Measurements from ENCODE around the gene TMBIM1.
"Not testable (repeated sequence)": the region's sequence is repeated elsewhere in the genome, so short reads cannot be mapped to it uniquely, and the experiment has no call there.

Gene TMBIM1

DNA sequence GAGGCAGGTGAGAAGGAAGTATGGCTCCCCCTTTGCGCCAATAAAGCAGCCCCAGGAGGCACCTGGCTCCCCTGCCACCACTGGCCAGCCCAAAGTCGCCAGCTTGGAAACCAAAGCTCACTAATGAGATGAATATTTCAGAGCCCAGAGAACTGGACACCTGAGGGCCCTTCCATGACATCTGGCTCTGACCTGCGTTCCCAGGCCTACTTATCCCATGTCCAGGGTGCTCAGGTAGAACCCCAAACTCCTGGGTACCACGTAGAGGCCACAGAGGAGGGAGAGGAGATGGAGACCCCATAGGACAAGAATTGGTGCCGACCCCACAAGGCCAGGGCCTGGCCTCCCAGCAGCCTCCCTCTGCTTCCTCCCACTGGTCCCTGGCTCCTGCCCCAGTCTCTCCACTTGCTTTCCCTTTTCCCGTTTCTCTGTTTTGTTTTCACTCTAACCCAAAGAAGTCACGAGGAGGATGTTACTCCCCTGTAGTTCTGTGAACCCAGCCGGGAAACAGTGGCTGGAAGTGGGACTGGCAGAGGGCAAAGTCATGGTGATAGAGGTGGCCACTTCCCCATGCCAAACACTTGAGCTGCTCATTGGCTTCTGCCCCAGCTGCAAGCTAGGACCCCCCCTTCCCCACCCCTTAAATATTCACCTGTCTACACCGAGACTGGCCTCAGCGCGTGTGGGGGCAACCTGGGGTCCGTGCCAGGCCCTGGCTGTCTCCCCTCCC lies 820 bp downstream of the TMBIM1 start:
- DNase-seq (ENCODE audit: low read depth, low spot score), result no peak

DNA sequence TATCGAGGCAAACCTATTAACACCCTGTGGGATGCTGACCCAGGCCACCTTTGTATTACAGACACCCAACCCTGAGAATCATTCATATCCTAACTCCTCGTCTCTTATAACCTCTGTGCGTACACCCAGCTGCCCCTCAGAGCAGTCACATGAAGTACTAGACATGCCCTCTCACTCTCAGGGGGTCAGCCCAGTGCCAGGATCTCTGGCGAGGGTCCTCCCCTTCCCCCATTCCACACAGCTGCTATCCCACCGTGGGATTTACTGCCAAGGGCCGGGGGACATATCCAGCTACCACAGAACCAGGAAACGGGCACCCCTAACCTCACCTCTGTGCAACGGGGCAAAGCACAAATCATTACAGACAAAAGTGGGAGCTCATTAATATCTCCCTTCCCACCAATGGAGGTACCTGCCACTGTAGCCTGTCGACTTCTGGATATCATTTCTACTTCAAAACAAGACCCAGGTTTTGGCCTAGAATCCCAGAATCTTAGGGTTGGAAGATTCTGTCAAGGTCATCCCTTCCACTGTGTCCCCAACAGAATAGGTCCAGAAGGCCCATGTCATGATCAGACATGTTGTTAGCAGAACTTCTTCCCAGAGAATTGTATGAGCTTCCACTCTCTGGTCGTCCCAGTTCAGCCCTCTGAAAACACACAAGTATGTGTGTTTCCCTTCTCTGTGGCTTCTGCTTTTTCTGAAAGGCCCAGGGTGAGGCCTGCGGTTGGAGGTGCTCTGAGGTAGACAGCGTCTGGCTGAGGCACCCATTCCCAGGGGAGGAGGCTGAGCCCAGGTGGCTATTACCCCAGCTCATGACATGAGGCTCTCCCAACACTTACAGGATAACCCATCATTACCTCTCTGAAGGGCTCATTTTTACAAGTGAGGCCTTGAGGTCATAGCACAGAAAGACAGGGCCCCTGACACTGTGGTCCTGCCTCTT lies 1.7 kb downstream of the TMBIM1 start:
- no peak for DNase-seq (ENCODE audit: low read depth, low spot score)

DNA sequence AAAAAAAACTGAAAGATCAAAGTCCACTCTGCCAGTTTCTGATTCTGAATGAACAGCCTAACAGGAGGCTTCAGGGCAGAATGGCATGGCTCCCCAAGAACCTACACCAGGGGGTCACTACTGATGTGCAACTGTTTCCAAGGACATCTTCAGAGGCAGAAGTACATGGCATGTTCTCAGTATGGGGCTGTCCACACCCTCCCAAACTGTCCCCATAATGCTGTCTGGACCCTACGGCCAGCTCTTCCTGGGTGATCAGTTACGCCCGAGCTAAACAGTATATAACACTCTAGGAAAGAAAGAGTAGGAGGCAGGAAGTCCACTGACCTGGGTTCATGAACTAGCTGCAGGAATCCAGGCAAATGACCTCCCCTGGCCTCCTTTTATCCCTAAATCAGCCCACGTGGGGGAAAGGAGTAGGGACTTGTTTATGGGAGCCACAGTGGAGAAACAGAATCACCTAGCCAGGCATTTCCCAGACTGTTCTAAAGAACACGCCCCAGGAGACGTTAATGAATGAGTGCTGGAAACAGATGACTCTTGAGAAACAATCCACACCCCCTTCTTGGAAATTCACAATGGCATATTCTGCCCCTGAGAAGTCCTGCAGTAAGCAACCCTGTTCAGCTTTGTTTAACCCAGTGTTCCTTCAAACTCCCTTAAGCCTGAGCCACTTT lies 2.5 kb downstream of the TMBIM1 start:
- DNase-seq (ENCODE audit: low read depth, low spot score), result no peak

DNA sequence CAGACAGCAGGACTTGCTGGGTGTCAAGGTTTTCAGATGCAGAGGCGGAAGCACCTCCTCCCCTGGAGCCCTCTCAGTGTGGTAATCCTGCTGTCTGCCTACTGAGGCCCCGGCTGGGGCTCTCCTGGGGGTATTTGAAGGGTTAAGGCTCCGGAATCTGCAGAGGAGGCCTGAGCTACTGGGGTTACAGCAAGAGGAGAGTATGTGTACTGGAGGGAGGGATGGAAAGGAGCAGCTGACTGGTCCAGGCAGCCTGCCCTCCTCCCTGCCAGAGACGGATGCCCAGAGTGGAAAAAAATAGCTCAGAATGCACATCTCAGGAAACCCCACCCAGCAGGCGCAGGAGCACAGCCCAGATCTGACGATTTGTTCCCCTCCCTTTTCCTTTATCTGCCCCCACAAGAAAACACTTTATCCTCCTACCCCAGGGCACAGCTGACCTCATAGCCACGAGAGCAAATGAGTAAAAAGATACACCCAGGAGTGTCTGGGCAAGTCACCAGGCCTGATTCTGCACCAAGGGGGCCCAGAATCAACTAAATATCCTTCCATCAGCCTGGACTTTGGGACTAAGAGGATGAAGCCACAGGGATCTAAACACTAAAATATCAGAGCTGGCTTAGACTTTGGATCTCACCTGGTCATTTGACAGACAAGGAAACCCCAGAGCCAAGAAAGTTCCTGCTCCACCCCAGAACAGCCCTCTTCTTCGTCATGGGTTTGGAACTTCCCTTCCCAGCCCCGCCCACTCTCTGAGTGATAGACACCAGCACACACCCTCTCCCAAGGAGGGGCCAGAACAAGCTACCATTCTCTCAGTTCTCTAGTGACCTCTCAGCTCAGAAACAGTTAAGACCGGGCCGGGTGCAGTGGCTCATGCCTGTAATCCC lies 5.5 kb downstream of the TMBIM1 start:
- peak; percentile 51 for DNase-seq (ENCODE audit: low read depth, low spot score)

DNA sequence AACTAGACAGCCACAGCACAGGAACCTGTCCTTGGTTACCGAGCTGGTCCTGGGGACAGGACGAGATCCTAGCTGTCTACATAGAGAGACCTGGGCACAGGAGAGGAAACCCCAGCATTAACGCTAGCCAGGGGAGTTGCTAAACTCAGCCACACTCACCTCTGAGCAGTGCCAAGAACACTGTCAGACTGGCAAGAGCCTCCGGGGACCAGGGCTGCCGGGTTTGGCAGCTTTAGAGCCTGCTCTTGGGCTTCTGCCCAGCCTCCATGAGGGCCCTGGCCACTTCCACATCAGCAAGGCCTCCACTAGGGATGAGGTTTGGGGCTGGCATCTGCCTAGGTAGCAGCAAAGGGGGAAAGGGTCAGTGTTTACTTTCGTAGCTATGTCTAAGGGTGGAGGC lies 6.7 kb downstream of the TMBIM1 start:
- no peak for DNase-seq (ENCODE audit: low read depth, low spot score)

DNA sequence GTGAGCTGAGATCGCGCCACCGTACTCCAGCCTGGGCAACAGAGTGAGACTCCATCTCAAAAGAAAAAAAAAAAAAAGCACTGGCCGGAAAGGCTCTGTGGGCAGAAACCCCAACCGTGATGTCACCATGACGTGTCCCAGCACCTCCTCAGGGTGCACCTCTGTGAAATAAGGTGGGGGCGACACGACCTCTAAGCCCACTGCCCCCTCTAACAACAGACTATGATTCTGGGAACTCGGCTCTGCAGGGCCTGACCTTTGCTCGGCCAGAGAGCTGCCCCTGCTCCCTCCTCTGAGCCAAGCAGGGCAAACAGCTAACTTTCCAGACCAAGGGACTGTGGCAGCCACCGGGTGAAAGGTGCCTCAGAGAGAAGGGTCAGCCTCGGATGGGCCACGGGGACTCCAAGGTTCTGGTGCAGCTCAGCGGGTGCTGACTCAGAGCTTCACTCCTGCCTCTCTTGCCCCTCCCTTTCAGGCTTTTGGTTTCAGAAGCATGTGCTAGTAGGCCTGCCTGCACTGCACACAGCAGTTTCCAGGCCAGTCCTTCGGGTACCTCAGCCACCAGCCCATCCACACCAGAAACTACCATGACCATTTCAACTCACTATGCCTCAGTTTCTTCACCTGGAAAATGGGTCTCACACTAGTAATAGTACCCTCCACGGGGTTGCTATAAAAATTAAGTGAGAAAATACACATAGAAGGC lies 8.0 kb downstream of the TMBIM1 start:
- no peak for DNase-seq (ENCODE audit: low read depth, low spot score)

DNA sequence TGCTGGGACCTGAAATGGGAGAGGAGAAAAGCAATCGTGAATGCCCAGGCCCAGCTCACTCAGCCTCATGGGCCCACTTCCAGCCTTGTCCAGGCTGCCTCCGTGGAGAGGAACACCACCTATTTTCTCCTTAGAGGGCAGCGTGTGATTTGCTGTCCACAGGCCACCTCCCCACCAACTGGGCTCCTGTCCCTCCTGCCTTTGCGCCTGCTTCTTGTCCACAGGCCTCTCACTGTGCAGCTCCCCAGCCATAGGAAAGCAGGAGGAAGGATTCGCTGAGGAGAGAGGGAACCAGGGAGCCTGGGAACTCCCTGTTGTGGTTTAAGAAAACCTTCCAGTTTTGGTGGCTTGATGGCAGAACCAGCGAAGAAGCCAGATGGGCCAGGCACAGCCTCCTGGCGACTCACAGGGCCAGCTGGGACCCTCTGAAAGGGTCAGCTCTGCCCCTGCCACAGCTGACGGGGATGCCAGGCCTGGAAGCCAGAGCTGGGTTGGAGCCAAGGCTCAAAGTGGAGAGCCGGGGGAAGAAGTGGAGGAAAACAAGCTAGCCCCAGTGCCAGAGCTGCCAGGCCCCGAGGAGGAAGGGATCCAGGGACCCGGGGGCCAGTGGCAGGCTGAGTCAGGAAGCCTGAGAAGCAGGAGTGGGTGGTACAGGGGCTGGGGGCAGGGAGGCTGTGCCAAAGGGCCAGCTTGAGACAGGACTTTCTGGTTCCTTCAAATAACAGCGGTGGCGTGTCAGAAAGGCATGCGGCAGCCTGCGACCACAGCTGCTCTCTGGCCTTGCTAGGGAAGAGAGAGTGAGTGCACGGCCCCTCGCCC lies 9.9 kb downstream of the TMBIM1 start:
- DNase-seq (ENCODE audit: low read depth, low spot score), result no peak

DNA sequence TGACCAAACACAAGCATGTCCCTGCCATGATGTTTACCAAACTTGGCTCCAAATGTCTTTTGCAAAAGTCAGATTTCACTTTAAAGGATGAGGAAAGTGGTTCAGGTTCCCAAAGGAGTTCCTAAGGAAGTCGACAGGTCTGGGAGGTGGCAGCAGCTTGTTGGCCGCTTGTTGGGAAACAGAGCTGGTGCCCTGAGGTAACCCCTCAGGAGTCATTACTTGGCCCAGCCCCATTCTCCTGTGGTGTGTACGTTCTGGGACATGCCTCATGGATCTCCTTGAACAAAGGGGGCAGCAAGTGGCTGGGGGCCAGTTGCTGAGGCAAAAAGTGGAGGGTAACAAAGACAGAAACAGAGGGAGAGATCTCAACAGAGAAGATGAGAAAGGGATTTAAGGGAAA lies 10.9 kb downstream of the TMBIM1 start:
- no peak for DNase-seq (ENCODE audit: low read depth, low spot score)

DNA sequence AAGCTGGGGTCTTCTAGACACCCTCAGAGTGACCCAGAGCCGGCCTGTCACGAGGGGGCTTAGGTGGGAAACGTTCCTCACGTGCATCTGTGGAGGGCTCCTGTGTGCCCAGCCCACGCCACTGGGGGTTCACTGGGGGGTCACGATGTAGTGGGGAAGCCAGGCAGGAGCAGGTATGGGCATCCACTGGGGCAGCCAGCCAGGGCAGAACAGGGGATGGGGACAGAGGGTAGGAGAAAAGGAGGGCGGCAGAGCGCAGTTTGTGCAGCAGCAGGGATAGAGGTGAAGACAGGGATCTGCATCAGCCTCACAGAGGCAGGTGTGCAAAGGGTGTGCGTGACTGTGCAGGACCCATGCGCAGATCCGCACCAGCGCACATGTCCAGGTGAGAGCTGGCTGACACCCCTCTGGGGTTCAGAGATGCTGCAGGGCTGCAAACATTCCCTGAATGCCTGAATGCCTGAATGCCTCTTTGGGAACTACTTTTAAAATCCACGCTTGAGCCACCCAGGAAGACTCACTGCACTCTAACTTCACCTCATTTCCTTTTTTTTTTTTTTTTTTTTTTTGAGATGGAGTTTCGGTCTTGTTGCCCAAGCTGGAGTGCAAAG lies 11.9 kb downstream of the TMBIM1 start:
- DNase-seq (ENCODE audit: low read depth, low spot score), result no peak

DNA sequence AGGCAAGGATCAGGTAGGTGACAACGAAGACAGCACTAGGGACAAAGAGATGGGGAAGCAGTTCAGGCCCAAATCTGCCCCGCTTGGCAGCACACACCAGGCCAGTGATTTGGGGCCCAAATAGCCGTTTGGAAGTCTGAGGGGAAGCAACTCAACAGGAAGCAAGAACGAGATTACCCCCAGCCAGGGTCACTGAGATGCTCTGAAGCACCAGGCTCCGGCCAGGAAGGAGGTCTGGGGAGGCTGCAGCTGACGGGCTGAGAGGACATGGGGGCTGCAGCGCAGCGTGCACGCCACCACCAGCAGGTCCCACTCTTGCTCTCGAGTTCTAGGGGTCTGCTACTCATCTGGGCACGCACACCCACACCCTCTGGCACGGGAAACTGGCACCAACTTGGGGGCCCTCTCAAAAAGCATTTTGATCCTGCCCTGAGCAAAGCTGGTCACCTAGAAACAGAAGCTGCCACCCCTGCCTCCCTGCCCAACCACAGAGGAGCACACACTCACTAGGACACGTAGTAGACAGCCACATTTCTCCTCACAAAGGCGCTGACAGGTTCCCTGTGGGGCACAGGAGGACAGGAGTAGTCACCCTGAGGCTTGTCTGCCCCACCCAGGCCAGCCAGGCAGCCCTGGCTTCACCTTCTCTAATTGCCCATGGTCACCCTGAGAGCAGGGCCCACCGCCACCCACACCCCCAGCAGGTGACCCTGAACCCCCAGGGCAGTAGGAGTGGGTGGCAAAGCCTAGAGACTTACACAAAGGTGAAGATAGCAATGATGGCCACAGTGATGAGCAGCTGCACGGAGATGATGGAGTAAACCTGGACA lies 13.6 kb downstream of the TMBIM1 start:
- DNase-seq (ENCODE audit: low read depth, low spot score), result no peak

DNA sequence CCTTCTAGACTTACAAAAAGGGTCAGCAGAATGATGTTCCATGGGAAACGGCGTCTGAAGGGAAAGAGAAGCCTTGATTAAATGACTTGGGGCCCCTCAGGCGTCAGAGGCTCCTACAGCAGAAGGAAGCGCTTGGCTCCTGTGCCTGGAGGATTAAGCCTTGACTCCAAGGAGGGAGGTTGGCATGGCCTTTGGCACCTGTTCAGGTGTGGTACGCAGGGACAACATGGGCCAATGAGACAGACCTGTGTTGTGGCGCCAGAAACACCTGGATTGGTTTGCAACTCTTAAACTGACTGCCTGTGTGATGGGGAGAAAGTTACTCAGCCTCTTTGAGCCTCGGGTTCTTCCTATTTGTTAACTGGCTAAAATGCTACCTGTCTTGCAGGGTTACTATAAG lies 14.4 kb downstream of the TMBIM1 start:
- no peak for DNase-seq (ENCODE audit: low read depth, low spot score)

DNA sequence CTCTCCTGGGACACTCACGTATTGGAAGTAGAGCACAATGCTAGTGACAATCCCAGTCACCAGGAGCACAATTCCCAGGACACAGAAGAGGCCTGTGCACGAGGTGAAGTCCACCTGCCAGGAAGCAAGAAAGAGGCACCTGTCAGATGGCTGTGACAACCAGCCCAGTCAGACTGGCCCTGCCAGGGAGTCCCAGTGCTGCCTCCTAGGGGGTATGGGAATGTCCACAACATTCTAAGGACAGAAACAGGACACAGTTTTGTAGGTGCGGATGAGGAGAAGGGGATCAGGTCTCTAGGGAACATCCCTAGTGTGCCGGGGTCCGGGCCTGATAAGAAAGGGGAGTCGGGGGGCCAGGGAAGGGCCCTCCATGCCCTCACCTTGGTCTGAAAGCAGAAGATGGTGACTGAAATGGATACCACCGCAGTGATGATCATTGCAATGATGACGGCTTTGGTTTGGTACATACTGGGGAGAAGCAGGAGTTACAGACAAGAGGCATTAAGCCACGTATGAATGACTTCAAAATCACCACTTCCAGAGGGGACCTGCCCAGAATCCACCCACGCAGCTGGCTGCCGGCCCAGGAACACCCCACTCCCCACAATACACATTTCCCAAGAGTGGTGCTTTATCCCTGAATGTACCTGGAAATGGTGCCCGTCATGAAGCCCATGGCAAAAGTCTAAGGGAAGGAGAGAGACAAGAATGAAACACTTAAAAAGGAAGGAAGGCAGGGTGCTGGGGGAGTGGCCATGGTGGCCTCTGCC lies 15.1 kb downstream of the TMBIM1 start:
- no peak for DNase-seq (ENCODE audit: low read depth, low spot score)

DNA sequence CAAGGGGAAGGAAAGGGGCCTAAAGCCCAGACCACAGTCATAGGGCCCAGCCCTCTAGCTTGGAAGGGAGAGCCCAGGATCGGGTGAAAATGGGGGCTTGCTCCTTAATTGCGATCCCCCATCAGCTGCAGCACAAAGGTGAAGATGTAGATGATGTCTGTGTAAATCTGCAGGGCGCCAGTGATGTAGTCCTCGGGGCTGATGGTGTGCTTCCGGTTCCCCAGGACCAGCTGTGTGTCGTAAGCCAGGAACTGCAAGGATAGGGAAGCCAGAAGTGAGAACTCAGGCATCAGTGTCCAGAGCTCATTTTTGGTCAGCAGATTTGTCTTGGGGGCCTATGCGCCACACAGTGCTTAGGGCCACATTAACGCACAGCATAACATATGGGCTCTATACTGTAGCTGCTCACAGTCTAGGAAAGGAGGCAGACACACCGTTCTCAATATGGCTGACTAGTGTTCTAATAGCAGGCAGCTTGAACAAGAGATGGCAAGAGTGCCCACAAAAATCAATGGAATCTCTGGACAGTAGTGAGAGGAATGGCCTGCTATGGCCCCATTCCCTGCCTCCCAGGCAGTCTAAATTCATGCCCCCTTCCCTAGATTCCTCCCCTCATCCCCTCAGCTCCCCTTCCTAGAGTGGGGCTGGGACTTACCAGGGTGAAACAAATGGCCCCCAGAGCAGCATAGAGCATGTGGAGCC lies 16.8 kb downstream of the TMBIM1 start:
- DNase-seq (ENCODE audit: low read depth, low spot score), result no peak

DNA sequence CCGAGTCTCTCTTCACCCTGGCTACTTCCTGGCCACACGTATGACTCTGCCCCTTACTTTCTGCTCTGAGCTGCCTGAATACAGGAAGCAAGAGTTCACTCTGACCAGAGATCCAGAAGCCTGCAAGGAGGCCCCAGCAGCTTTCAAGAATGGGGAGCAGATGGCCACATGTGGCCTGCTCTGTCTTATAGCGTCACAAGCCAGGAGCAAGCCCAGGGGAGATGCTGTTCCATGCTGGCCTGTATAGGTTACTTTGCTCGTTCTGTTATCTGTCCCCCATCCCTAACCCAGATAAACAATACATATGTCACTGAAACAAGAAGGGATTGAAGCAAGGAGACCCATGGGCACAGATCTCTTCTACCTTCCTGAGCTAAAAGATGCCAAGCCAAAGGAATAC lies 17.7 kb downstream of the TMBIM1 start:
- no peak for DNase-seq (ENCODE audit: low read depth, low spot score)

DNA sequence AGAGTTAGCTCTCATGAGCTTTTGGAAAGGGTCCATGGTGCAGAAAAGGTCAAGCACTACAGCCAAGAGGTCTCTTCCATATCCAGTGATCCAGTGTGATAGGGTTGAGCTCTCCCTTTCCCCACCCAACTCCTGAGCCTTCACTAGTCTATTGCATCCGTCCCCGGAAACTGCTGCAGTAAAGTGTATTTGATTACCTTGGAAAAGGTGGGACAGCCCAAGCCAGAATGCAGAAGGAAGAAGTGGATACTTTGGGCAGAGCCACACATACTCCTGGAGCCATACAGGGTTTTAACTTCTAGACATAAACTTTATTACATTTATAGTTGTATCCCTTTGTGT lies 18.4 kb downstream of the TMBIM1 start:
- DNase-seq (ENCODE audit: low read depth, low spot score), result no peak

DNA sequence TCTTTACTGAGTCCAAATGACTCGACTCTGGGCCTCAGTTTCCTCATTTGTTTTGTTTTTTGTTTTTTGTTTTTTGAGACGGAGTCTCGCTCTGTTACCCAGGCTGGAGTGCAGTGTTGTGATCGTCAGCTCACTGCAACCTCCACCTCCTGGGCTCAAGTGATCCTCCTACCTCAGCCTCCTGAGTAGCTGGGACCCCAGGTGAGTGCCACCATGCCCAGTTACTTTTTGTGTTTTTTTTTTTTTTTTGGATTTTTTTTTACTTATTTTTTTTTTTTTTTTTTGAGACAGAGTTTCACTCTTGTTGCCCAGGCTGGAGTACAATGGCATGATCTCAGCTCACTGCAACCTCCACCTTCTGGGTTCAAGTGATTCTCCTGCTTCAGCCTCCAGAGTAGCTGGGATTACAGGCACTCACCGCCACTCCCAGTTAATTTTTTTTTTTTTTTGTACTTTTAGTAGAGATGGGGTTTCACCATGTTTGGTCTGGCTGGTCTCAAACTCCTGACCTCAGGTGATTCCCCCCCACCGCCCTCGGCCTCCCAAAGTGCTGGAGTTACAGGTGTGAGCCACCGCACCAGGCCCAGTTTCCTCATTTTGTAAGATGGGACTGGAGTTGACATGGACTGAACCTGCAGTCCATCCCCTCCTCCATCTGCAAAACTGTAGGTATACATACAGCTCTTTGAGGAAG lies 18.9 kb downstream of the TMBIM1 start:
- not testable (repeated sequence) for DNase-seq (ENCODE audit: low read depth, low spot score)

Data from activated CD4-positive, CD25-positive, alpha-beta regulatory T cell treated with anti-CD3 and anti-CD28 coated beads, Interleukin-2, amount 50 U/mL, for 16 hours (primary cell).